Erythroblast (primary cell): ENCODE data around the gene KRT24.
A peak's percentile ranks its signal among the peaks of the same experiment; 100 is the strongest.

Source experiments
- DNase-seq, 2 experiments: peaks; one replicate each; lab custom pipeline; 2025; lab: John Stamatoyannopoulos, UW
- GATA1 ChIP-seq: IDR thresholded peaks from 2 replicates; pipeline ENCODE4 v1.6.1; 2011; ENCODE audit warnings: low read depth, mild to moderate bottlenecking, control low read depth, low read length, moderate library complexity
- POLR2A ChIP-seq: IDR thresholded peaks from 2 replicates; pipeline ENCODE4 v1.6.1; 2011; ENCODE audit warnings: mild to moderate bottlenecking, low read length

Gene KRT24

GRCh38 chr17:40672654-40673053 lies 30.9 kb downstream of the KRT24 start:
- DNase-seq, result no peak
- TF ChIP-seq GATA1, result no peak
- TF ChIP-seq POLR2A, result no peak

GRCh38 chr17:40671282-40671681 lies 32.3 kb downstream of the KRT24 start:
- TF ChIP-seq GATA1, result no peak
- no peak for TF ChIP-seq POLR2A
- no peak for DNase-seq

GRCh38 chr17:40666331-40666730 lies 37.2 kb downstream of the KRT24 start:
- TF ChIP-seq POLR2A, result no peak
- TF ChIP-seq GATA1, result no peak

GRCh38 chr17:40664582-40665333 lies 38.8 kb downstream of the KRT24 start, which contains the start of gene KRT222:
TSS of gene KRT222 (minus strand) at chr17:40665177. CDS start at chr17:40665099, 78 bp downstream.
- DNase-seq, result no peak
- TF ChIP-seq GATA1, result no peak
- no peak for TF ChIP-seq POLR2A

More at GRCh38 chr17:40666331-40666730, 37.2 kb downstream of the KRT24 start:
- no peak for DNase-seq

- no peak for TF ChIP-seq POLR2A
- no peak for TF ChIP-seq GATA1
- no peak for DNase-seq
Observed at GRCh38 chr17:40663252-40663651, 40.3 kb downstream of the KRT24 start.

- no peak for DNase-seq
- no peak for TF ChIP-seq POLR2A
- TF ChIP-seq GATA1, result no peak
Observed at GRCh38 chr17:40659911-40660310, 43.6 kb downstream of the KRT24 start.

- no peak for DNase-seq
- TF ChIP-seq POLR2A (no peak), GATA1 (no peak)
Observed at GRCh38 chr17:40658396-40658795, 45.2 kb downstream of the KRT24 start.

- peak in 1 of 2 experiments; percentile 48 for DNase-seq
- no peak for TF ChIP-seq POLR2A
- no peak for TF ChIP-seq GATA1
Observed at GRCh38 chr17:40651939-40652338, 51.6 kb downstream of the KRT24 start.

GRCh38 chr17:40648384-40648968 lies 55.1 kb downstream of the KRT24 start:
- DNase-seq, result no peak

More at GRCh38 chr17:40648384-40648968, 55.1 kb downstream of the KRT24 start:
- TF ChIP-seq POLR2A (peak; percentile 10), GATA1 (no peak)
